Neural progenitor cell (in vitro differentiated cells): ENCODE data around the gene GHRHR.

ENCODE experiments used
- CTCF ChIP-seq: fragments of 200-600 bp; sonication (generic); IDR thresholded peaks from 2 replicates; pipeline ENCODE4 v1.5.1; 2017; ENCODE audit warnings: antibody characterized with exemption, mild to moderate bottlenecking
- EZH2 ChIP-seq: fragments of 200-600 bp; sonication (generic); IDR thresholded peaks from 2 replicates; pipeline ENCODE4 v1.6.1; 2017; ENCODE audit warnings: antibody characterized with exemption, mild to moderate bottlenecking, moderate library complexity

GRCh38 chr7:30915005-30915601 is 48.6 kb upstream of the GHRHR start:
- TF ChIP-seq CTCF (no peak), EZH2 (no peak)
